OCI-LY3 (cell line): Measurements from ENCODE around the gene ADAP1.

ENCODE experiments used
- EZH2phosphoT487 ChIP-seq: fragments of 200-600 bp; shearing (Covaris generic); IDR thresholded peaks from 2 replicates; pipeline ENCODE4 v1.6.1; 2018; ENCODE audit warnings: antibody characterized with exemption, mixed run types, low read depth
- TF ChIP-seq, protein P1 (sequence below): fragments of 200-600, 300-600 bp; sonication (generic); IDR thresholded peaks from 2 replicates; pipeline ENCODE4 v1.5.1; 2014; ENCODE audit warnings: antibody characterized with exemption, low read length, low read depth

DNA sequence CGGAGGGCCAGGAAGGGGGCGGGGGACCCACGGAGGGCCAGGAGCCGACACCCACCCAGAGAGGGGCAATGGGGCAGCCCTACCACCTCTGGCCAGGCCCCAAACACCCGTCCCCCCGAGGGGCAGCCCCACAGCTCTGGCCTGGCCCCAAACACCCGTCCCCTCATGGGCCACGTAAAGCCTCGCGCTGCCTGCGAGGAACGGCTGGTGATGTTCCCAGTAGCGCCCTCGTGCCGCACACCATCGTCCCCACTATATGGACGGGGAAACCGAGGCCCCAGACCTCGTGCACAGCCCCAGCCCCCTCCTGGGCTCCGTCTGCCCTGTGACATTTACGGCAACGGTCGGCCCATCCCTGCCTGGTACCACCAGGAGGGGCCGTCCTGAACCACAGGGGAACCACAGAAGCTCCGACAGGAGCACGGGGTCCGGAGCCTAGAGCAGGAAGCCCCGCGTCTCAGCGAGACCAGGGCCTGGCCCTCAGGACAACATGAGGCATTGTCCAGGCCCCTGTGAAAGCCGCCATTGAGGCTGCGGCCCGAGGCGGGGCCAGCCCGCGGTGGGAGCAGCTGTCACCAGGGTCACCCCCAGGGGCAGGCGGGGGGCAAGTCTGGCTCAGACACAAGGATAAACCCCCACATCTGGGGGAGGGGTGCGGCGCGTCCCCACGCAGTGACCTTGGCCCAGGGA lies 42.5 kb downstream of the ADAP1 start:
- TF ChIP-seq, protein P1, sequence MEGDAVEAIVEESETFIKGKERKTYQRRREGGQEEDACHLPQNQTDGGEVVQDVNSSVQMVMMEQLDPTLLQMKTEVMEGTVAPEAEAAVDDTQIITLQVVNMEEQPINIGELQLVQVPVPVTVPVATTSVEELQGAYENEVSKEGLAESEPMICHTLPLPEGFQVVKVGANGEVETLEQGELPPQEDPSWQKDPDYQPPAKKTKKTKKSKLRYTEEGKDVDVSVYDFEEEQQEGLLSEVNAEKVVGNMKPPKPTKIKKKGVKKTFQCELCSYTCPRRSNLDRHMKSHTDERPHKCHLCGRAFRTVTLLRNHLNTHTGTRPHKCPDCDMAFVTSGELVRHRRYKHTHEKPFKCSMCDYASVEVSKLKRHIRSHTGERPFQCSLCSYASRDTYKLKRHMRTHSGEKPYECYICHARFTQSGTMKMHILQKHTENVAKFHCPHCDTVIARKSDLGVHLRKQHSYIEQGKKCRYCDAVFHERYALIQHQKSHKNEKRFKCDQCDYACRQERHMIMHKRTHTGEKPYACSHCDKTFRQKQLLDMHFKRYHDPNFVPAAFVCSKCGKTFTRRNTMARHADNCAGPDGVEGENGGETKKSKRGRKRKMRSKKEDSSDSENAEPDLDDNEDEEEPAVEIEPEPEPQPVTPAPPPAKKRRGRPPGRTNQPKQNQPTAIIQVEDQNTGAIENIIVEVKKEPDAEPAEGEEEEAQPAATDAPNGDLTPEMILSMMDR = no peak
- no peak for TF ChIP-seq EZH2phosphoT487
